NCI-H2196 (cell line): ENCODE data around the gene KCNH5.

ENCODE experiments used
- DNase-seq: peaks from one replicate; lab custom pipeline; 2025; ENCODE audit not compliant: unreplicated experiment; lab: John Stamatoyannopoulos, UW

KCNH5 gene

GRCh38 chr14:62682208-62682607, 363.1 kb downstream of the KCNH5 start:
- DNase-seq: no peak

GRCh38 chr14:62674563-62675237, 370.6 kb downstream of the KCNH5 start:
- no peak for DNase-seq

DNA sequence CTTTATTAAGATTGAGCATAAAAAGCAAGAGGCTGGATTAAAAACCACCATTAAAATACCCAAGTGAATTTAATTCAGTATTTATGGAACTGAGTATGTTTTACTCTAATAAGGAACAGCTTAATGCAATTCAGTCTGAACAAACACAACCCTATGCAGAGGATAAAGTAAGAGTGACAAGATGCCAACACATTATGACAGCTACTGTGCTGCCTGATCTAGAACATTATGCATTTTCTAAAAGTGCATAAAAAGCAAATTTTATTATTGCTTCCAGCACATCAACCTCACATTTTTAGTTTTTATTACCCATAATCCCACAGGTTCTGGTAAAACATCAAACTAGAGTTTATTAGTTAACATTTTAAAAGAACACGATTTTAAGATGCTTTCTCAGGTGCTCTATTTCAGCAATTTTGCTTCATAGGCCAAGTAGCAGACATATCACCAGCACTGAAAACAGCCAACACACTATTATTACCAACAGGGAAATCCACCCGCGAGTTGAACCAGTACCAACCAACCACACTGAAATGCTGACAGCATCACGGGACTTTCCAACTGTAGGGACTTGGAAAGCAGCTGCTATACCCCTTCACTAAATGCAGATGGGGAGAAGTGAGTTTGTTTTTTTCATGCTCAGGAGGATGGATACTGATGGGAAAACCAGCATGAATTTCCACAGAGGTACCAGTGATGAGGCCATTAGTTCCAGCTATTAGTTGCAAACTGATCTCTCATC, 372.1 kb downstream of the KCNH5 start:
- no peak for DNase-seq

DNA sequence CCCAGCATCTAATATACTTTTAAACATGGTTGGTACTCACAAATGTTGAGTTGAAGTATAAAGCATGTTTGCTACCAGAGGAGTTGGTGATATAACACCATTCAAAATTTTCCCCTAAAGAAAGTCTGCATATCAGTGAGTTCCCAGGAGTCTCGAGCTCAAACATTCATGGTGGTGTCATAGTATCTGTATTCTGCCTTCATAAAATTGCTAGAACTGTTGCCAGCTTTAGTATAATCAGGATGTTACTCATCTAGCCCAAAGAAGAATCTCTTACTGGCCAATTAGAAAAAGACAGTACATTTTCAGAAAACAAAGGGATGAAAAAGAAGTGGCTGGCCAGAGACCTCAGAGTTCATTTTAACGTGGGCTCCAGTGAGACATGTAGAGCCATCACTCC, 374.7 kb downstream of the KCNH5 start:
- DNase-seq: no peak

- DNase-seq: no peak
These were observed 377.8 kb downstream of the KCNH5 start for GRCh38 chr14:62667421-62667914.

DNA sequence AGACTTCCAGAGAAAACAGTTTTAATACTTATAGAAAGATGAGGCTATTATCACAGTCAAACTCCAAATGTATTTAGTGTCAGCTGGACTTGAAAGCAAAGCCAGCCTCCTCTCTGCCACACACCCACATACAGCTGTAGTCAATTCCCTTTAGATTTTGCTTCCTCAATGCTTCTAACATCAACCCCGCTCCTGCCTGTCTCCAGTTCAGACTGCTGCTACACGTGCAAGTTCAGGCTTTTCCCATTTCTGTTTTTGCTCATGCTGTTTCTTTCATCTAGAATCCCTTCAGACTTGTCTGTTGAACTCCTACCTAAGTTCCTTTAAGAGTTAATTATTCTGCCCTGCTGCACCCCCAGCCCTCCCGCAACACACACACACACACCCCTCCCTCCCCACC, 380.0 kb downstream of the KCNH5 start:
- DNase-seq: no peak

DNA sequence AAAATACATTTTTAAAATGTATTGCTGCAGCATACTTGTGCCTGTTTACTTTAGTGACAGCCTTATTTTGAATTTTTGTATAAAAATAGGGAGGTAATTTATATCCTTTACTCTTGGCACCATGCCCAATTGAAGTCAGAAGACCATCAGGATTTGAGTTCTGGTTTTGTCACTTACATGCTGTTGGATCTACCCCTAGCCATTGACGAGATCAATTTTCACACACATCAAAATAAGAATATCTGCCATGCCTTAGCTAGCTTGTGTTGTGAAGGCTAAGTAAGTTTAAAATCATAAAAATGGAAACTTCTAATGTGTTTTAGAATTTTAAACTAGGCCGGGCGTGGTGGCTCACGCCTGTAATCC, 381.8 kb downstream of the KCNH5 start:
- no peak for DNase-seq

DNA sequence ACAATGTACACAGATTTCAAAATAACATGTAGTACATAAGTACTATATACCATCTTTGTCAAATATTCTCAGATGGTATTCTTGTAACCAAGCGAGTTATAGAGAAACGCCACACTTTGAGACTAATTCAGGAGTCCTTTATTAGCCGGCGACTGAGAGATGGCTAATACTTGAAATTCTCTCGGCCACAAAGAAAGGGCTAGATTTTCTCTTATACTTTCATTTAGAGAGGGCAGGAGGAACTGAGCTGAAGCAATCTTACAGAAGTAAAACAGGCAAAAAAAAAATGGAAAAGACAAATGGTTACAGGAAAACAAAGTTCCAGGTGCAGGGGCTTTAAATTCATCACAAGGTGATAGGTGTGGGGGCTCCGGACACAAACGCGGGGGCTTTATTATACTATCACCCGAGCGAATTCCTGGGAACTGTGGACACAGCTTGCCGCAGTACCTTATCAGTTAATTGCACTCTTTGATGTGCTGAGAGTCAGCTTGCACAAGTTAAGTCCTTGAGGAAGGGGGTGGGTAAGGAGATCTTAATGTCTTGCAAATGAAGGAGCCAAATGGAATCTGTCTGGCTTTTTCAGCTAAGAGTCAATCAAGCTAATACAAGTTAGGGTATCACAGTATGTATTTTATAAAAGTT, 382.3 kb downstream of the KCNH5 start:
- no peak for DNase-seq

DNA sequence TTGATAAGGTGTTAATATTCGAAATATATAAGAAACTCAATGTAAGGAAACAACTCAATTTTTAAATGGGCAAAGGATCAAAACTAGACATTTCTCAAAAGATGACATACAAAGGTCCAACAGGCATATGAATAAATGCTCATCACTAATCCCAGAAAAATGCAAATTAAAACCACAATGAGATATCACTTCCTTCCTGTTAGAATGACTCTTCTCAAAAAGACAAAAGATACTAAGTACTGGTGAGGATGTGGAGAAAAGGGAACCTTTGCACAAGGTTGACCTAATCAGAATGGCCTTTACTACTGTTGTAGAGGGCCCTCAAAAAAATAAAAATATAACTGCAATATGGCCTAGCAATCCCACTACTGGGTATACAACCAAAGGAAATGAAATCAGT, 383.4 kb downstream of the KCNH5 start:
- no peak for DNase-seq

DNA sequence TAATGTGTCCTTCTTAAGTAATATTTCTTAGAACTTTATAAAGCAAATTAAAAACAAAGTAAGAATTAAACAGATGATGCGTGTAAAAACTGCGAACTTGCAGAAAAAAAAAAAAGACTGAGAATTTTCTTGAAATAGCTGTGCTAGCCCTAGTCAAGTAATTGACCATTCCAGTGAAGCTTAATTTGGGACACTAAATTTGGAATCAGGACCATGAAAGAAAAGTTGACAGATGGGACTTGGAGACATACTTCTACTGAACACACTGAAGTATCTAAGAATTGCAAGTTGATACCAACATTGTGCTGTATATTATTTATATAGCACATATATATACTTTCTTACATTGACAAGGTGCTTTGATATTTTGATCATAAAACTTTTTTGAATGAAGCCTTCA, 386.6 kb downstream of the KCNH5 start:
- DNase-seq: no peak

GRCh38 chr14:62657376-62657775, 387.9 kb downstream of the KCNH5 start:
- DNase-seq: no peak

DNA sequence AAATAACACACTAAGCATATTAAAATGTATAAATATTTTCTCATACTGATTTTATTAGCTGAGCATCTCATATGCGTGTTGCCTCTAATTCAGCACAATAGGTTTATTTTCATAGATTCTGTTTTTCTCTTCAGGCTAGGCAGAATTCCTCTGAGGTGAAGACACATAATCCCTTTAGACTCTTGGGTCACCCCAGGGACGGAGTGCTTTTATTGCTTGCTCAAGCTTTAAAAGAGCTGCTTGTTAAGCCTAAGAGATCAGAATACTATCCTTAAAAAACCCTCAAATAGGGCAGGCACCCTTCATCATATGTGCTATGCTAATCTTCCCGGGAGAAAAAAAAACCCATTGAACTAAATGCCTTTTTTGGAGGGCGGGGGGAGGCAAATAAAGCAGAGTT, 390.1 kb downstream of the KCNH5 start:
- no peak for DNase-seq

DNA sequence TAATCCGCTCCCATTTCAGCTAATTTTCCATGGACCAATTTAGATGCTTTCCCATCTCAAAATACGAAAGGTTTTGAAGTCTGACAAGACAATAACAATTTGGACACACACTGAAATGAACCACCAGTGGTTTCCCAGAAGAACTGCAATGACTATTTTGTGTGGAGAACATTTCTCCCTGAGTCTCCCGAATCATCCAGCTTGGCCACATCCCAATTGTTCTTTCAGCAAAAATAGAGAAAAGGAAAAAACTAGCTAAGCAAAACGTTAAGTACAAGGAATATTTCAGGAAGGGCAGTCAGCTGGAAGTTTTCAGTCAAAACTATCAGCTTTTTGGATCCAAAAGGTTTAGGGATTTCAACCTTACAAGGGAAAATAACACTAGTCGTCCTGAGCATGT, 390.6 kb downstream of the KCNH5 start:
- DNase-seq: no peak
